ENCODE data around the gene BFSP1.

BFSP1 gene

GRCh38 chr20:17465236-17465635, 65.9 kb downstream of the BFSP1 start:
- DNase-seq (ENCODE audit: low spot score): no peak

GRCh38 chr20:17463711-17464110, 67.5 kb downstream of the BFSP1 start:
- DNase-seq (ENCODE audit: low spot score): no peak

- no peak for DNase-seq (ENCODE audit: low spot score)
Measured at GRCh38 chr20:17461941-17462340, 69.2 kb downstream of the BFSP1 start.

- no peak for DNase-seq (ENCODE audit: low spot score)
Measured at GRCh38 chr20:17460119-17460518, 71.1 kb downstream of the BFSP1 start.

GRCh38 chr20:17457588-17458190, 73.5 kb downstream of the BFSP1 start:
- no peak for DNase-seq (ENCODE audit: low spot score)

GRCh38 chr20:17457079-17457478, 74.1 kb downstream of the BFSP1 start:
- no peak for DNase-seq (ENCODE audit: low spot score)

GRCh38 chr20:17456279-17456678, 74.9 kb downstream of the BFSP1 start:
- no peak for DNase-seq (ENCODE audit: low spot score)

GRCh38 chr20:17453592-17453991, 77.6 kb downstream of the BFSP1 start:
- DNase-seq (ENCODE audit: low spot score): no peak

GRCh38 chr20:17452441-17452840, 78.7 kb downstream of the BFSP1 start:
- DNase-seq (ENCODE audit: low spot score): no peak

GRCh38 chr20:17449031-17449430, 82.1 kb downstream of the BFSP1 start:
- DNase-seq (ENCODE audit: low spot score): no peak

- no peak for DNase-seq (ENCODE audit: low spot score)
Measured at GRCh38 chr20:17448071-17448470, 83.1 kb downstream of the BFSP1 start.

- no peak for DNase-seq (ENCODE audit: low spot score)
Measured at GRCh38 chr20:17446171-17446570, 85.0 kb downstream of the BFSP1 start.

- no peak for DNase-seq (ENCODE audit: low spot score)
Measured at GRCh38 chr20:17445543-17445942, 85.6 kb downstream of the BFSP1 start.

- DNase-seq (ENCODE audit: low spot score): no peak
Measured at GRCh38 chr20:17444091-17444490, 87.1 kb downstream of the BFSP1 start.

Data from hematopoietic multipotent progenitor cell treated with erythropoietin and hydrocortisone succinate and interleukin-3 and kit ligand, for 17 days (in vitro differentiated cells).